WTC11 (cell line): Measurements from ENCODE around the gene SIGLEC10. TPM values are rescaled to one million over a fixed set of nuclear protein-coding genes. Genes with fewer than 3 reads are reported as not detected.

Source experiments
- ATAC-seq: fragments of 200-7000 bp; cut with Tn5 transposase; 2 replicates; pipeline ENCODE4 v1.10.0; 2021; ENCODE audit warnings: mild to moderate bottlenecking, moderate library complexity
- CTCF ChIA-PET: fragments of 300-600 bp; sonication (Branson Sonifier 250); formaldehyde crosslinking; loops from one replicate; lab custom pipeline; 2021; ENCODE audit warnings: antibody characterized with exemption; lab: Charles Lee
- POLR2A ChIA-PET: fragments of 350-600 bp; sonication (Branson Sonifier 250); formaldehyde crosslinking; loops from one replicate; lab custom pipeline; 2021; ENCODE audit warnings: antibody characterized with exemption; lab: Charles Lee
- DNase-seq: peaks from one replicate; pipeline ENCODE4 v3.0.0; 2021; ENCODE audit warnings: low spot score
- H3K27ac Mint-ChIP-seq: 2 replicates; pipeline ENCODE4 v1.8.0; 2021; ENCODE audit warnings: mixed read lengths
- H3K27me3 Mint-ChIP-seq: 2 replicates; pipeline ENCODE4 v1.8.0; 2021; ENCODE audit warnings: low read depth, mild to moderate bottlenecking, moderate library complexity, mixed read lengths
- H3K36me3 Mint-ChIP-seq: 2 replicates; pipeline ENCODE4 v1.8.0; 2021; ENCODE audit warnings: mixed read lengths
- H3K4me1 Mint-ChIP-seq: 2 replicates; pipeline ENCODE4 v1.8.0; 2022; ENCODE audit warnings: mixed read lengths
- H3K4me3 Mint-ChIP-seq: 2 replicates; pipeline ENCODE4 v1.8.0; 2021; ENCODE audit warnings: mild to moderate bottlenecking, moderate library complexity, mixed read lengths
- H3K9me3 Mint-ChIP-seq: 2 replicates; pipeline ENCODE4 v1.8.0; 2021; ENCODE audit warnings: mixed read lengths
- ATF6 ChIP-seq: sonication (generic); formaldehyde crosslinking; IDR thresholded peaks from 2 replicates; pipeline ENCODE4 v1.8.1; 2023; ENCODE audit warnings: mild to moderate bottlenecking, missing genetic modification reagents
- CBFB ChIP-seq: sonication (generic); formaldehyde crosslinking; IDR thresholded peaks from 2 replicates; pipeline ENCODE4 v1.8.1; 2022; ENCODE audit warnings: mild to moderate bottlenecking, low read depth, missing genetic modification reagents
- CTCF ChIP-seq: fragments of 200-600 bp; IDR thresholded peaks from 2 replicates; pipeline ENCODE4 v1.8.0; 2022; ENCODE audit warnings: antibody characterized with exemption
- E2F5 ChIP-seq: sonication (generic); formaldehyde crosslinking; IDR thresholded peaks from 2 replicates; pipeline ENCODE4 v1.8.1; 2022; ENCODE audit warnings: mild to moderate bottlenecking, moderate library complexity, missing genetic modification reagents
- ELF4 ChIP-seq: sonication (generic); formaldehyde crosslinking; IDR thresholded peaks from 2 replicates; pipeline ENCODE4 v1.8.1; 2022; ENCODE audit warnings: low read depth, mild to moderate bottlenecking, moderate library complexity, missing genetic modification reagents
- ESRRA ChIP-seq: sonication (generic); formaldehyde crosslinking; IDR thresholded peaks from 2 replicates; pipeline ENCODE4 v1.8.1; 2022; ENCODE audit warnings: mild to moderate bottlenecking, missing genetic modification reagents, borderline replicate concordance
- HMGA2 ChIP-seq: fragments of 250-450 bp; sonication (Bioruptor Pico); IDR thresholded peaks from 2 replicates; pipeline ENCODE4 v1.4.0; 2021; ENCODE audit warnings: mild to moderate bottlenecking, moderate library complexity
- HMGXB4 ChIP-seq: sonication (generic); formaldehyde crosslinking; IDR thresholded peaks from 2 replicates; pipeline ENCODE4 v1.8.1; 2023; ENCODE audit warnings: mild to moderate bottlenecking, moderate library complexity, missing genetic modification reagents
- MAX ChIP-seq: sonication (generic); formaldehyde crosslinking; IDR thresholded peaks from 2 replicates; pipeline ENCODE4 v1.8.0; 2022; ENCODE audit warnings: mild to moderate bottlenecking, missing genetic modification reagents
- MXD4 ChIP-seq: fragments of 250-450 bp; sonication (Bioruptor Pico); IDR thresholded peaks from 2 replicates; pipeline ENCODE4 v1.8.0; 2021; ENCODE audit warnings: mild to moderate bottlenecking, moderate library complexity, borderline replicate concordance
- MYBL2 ChIP-seq: sonication (generic); formaldehyde crosslinking; IDR thresholded peaks from 2 replicates; pipeline ENCODE4 v1.8.1; 2023; ENCODE audit warnings: mild to moderate bottlenecking, moderate library complexity, missing genetic modification reagents
- PREB ChIP-seq: sonication (generic); formaldehyde crosslinking; IDR thresholded peaks from 2 replicates; pipeline ENCODE4 v1.8.1; 2022; ENCODE audit warnings: mild to moderate bottlenecking, missing genetic modification reagents, moderate library complexity, borderline replicate concordance
- PRRX2 ChIP-seq: fragments of 250-450 bp; sonication (Bioruptor Pico); IDR thresholded peaks from 2 replicates; pipeline ENCODE4 v1.8.0; 2021; ENCODE audit warnings: mild to moderate bottlenecking
- RORB ChIP-seq: fragments of 250-450 bp; sonication (Bioruptor Pico); IDR thresholded peaks from 2 replicates; pipeline ENCODE4 v1.9.0; 2021; ENCODE audit warnings: mild to moderate bottlenecking
- SMAD4 ChIP-seq: sonication (generic); formaldehyde crosslinking; IDR thresholded peaks from 2 replicates; pipeline ENCODE4 v1.8.0; 2022; ENCODE audit warnings: mild to moderate bottlenecking, missing genetic modification reagents
- STAT6 ChIP-seq: sonication (generic); formaldehyde crosslinking; conservative IDR thresholded peaks from 2 replicates; pipeline ENCODE4 v1.8.1; 2023; ENCODE audit warnings: mild to moderate bottlenecking, low read depth, missing genetic modification reagents, moderate library complexity
- ZNF121 ChIP-seq: sonication (generic); formaldehyde crosslinking; IDR thresholded peaks from 2 replicates; pipeline ENCODE4 v1.8.0; 2023; ENCODE audit warnings: missing genetic modification reagents
- ZNF263 ChIP-seq: sonication (generic); formaldehyde crosslinking; IDR thresholded peaks from 2 replicates; pipeline ENCODE4 v1.8.1; 2022; ENCODE audit warnings: low read depth, mild to moderate bottlenecking, moderate library complexity, missing genetic modification reagents
- ZNF532 ChIP-seq: fragments of 250-450 bp; sonication (Bioruptor Pico); IDR thresholded peaks from 2 replicates; pipeline ENCODE4 v1.9.0; 2021; ENCODE audit warnings: mild to moderate bottlenecking, borderline replicate concordance
- total RNA-seq: library from RNA; stranded (reverse); gene quantifications from 3 replicates; pipeline ENCODE4 v1.2.3, GENCODE V29; 2021

The SIGLEC10 gene
- total RNA-seq, 1 experiment from 2014 or later, result not detected

- TF ChIP-seq ZNF532 (CRISPR knock-in tag), result no peak
- no peak for TF ChIP-seq MXD4 (CRISPR knock-in tag)
These were observed at the start of gene SIGLEC10 (continued) for GRCh38 chr19:51417107-51417809.

GRCh38 chr19:51466723-51467122 lies 49.3 kb upstream of the SIGLEC10 start:
- DNase-seq, result no peak
- no peak overlapping the region for H3K4me3 Mint-ChIP-seq
- ChIA-PET POLR2A (no interaction called here), CTCF (interaction anchor here (1.5 to 1.9 kb wide), 3 partner anchors 45 to 194 kb away, joined by 4 to 8 read pairs (median 6); no protein-coding TSS in a partner anchor)
- H3K27me3 Mint-ChIP-seq, result peaks cover 66% of the 10 kb centered on the region
- no peak overlapping the region for H3K27ac Mint-ChIP-seq
- ATAC-seq, result no peak
- no peaks in the 10 kb centered on the region for H3K36me3 Mint-ChIP-seq
- no peaks in the 10 kb centered on the region for H3K4me1 Mint-ChIP-seq
- H3K9me3 Mint-ChIP-seq, result no peaks in the 10 kb centered on the region
- TF ChIP-seq ZNF121 (CRISPR knock-in tag) (no peak), CBFB (CRISPR knock-in tag) (no peak), ELF4 (CRISPR knock-in tag) (no peak), ESRRA (CRISPR knock-in tag) (no peak), ZNF263 (no peak), MYBL2 (CRISPR knock-in tag) (no peak), PREB (CRISPR knock-in tag) (no peak), ATF6 (CRISPR knock-in tag) (no peak), RORB (no peak), STAT6 (CRISPR knock-in tag) (no peak), SMAD4 (CRISPR knock-in tag) (no peak), MAX (CRISPR knock-in tag) (no peak), HMGXB4 (CRISPR knock-in tag) (no peak), HMGA2 (CRISPR knock-in tag) (no peak), CTCF (no peak), E2F5 (CRISPR knock-in tag) (no peak), PRRX2 (CRISPR knock-in tag) (no peak)
